Left colon (tissue), 2 donors: ENCODE measurements around the gene ERFL. TPM values are rescaled to one million over a fixed set of nuclear protein-coding genes. Genes with fewer than 3 reads are reported as not detected.
"Not testable (repeated sequence)": the region's sequence is repeated elsewhere in the genome, so short reads cannot be mapped to it uniquely, and the experiment has no call there.

Experiments used
- ATAC-seq: fragments of 200-7000 bp; cut with Tn5 transposase; one replicate; pipeline ENCODE4 v1.9.1; 2020; ENCODE audit warnings: mild to moderate bottlenecking, moderate library complexity
- DNase-seq, 2 donors: peaks; one replicate each; pipeline ENCODE4 v3.0.0-alpha.2; 2020
- intact Hi-C, 2 donors: fragments of 100-400 bp; cut with DNase I in 1 of 2; cut with micrococcal nuclease in 1 of 2; formaldehyde crosslinking; loops; one replicate each; pipeline versions ENCODE4 v1.11.2 to v1.14.0; 2022; cut with DNase I, micrococcal nuclease
- total RNA-seq, 2 donors: library from RNA; stranded (reverse); fragmentation: NEBNext Ultra II Directional; extraction: Animal tissue kit (Norgen Biotek cat#: 25700); gene quantifications; one replicate each; pipeline ENCODE4 v1.2.1, GENCODE V29; 2021
- donor health status: DM: no; HTN: no; CAD: no.
- donor health status: DM: yes; HTN: yes; CAD: no.

The ERFL gene
- total RNA-seq, 2 donors from 2014 or later, result 1.1 to 1.7 TPM

GRCh38 chr19:41919948-41920712 lies 8.1 kb downstream of the ERFL start:
- intact Hi-C loops, result no loop called here
- DNase-seq (no peak), ATAC-seq (no peak)

- DNase-seq, result no peak
- no peak for ATAC-seq
- intact Hi-C loops, result no loop called here
These were observed 9.5 kb downstream of the ERFL start for GRCh38 chr19:41918653-41919244.

GRCh38 chr19:41918095-41918494 lies 10.2 kb downstream of the ERFL start:
- DNase-seq (no peak), ATAC-seq (no peak)
- intact Hi-C loops, result no loop called here

- ATAC-seq (no peak), DNase-seq (no peak)
- intact Hi-C loops, result no loop called here
These were observed 10.6 kb downstream of the ERFL start for GRCh38 chr19:41917676-41918075.

- intact Hi-C loops, result no loop called here
- no peak for ATAC-seq
- DNase-seq, result no peak
These were observed 12.4 kb downstream of the ERFL start for GRCh38 chr19:41915776-41916414.

GRCh38 chr19:41915021-41915775 lies 13.1 kb downstream of the ERFL start:
- intact Hi-C loops, result no loop called here
- DNase-seq (no peak), ATAC-seq (no peak)

- DNase-seq, intact Hi-C loops, ATAC-seq: not testable (repeated sequence)
These were observed 13.8 kb downstream of the ERFL start for GRCh38 chr19:41914424-41914834.

GRCh38 chr19:41913538-41914423 lies 14.5 kb downstream of the ERFL start:
- no peak for DNase-seq
- no peak for ATAC-seq

GRCh38 chr19:41912899-41913537 lies 15.2 kb downstream of the ERFL start:
- ATAC-seq, result peak; percentile 27
- intact Hi-C loops, result no loop called here
- DNase-seq, result no peak

More at GRCh38 chr19:41913538-41914423, 14.5 kb downstream of the ERFL start:
- intact Hi-C loops, result no loop called here

- no peak for DNase-seq
- peak; percentile 12 for ATAC-seq
- intact Hi-C loops, result no loop called here
These were observed 16.1 kb downstream of the ERFL start for GRCh38 chr19:41911889-41912731.

- DNase-seq (no peak), ATAC-seq (no peak)
- intact Hi-C loops, result no loop called here
These were observed 17.0 kb downstream of the ERFL start for GRCh38 chr19:41910992-41911888.

GRCh38 chr19:41910240-41910991 lies 17.8 kb downstream of the ERFL start:
- DNase-seq (no peak), ATAC-seq (peak; percentile 2)
- intact Hi-C loops, result no loop called here

- DNase-seq, result no peak
- intact Hi-C loops, result no loop called here
- ATAC-seq, result no peak
These were observed 18.5 kb downstream of the ERFL start for GRCh38 chr19:41909706-41910105.

GRCh38 chr19:41908724-41909464 lies 19.4 kb downstream of the ERFL start:
- intact Hi-C loops, result no loop called here
- ATAC-seq, result no peak
- DNase-seq, result no peak
